ENCODE data around the gene KDM6B.
A peak's percentile ranks its signal among the peaks of the same experiment; 100 is the strongest.
"Not testable (repeated sequence)": the region's sequence is repeated elsewhere in the genome, so short reads cannot be mapped to it uniquely, and the experiment has no call there.

KDM6B gene

GRCh38 chr17:7853691-7854038 is 19.6 kb downstream of the KDM6B start:
- no peak for DNase-seq

GRCh38 chr17:7854078-7854777 is 20.2 kb downstream of the KDM6B start:
- no peak for DNase-seq

GRCh38 chr17:7854851-7855659 is 21.0 kb downstream of the KDM6B start, which contains the start of gene TMEM88:
TMEM88 (plus strand) TSS chr17:7855066; CDS start chr17:7855075, 9 bp downstream.
- no peak for DNase-seq

GRCh38 chr17:7855660-7856010 is 21.6 kb downstream of the KDM6B start:
- no peak for DNase-seq

GRCh38 chr17:7856011-7856810 is 22.2 kb downstream of the KDM6B start:
- no peak for DNase-seq

- peak; percentile 87 for DNase-seq
Measured at GRCh38 chr17:7856811-7857712, 23.0 kb downstream of the KDM6B start, which contains the start of gene NAA38. NAA38 (minus strand) TSS chr17:7857559; CDS start chr17:7857463, 96 bp downstream.

- peak; percentile 60 for DNase-seq
Measured at GRCh38 chr17:7857713-7858521, 23.9 kb downstream of the KDM6B start, which contains the start of gene CYB5D1. CYB5D1 (plus strand) TSS chr17:7858003; CDS start chr17:7858135, 132 bp downstream.

- no peak for DNase-seq
Measured at GRCh38 chr17:7858522-7858810, 24.4 kb downstream of the KDM6B start.

GRCh38 chr17:7859028-7859427 is 25.0 kb downstream of the KDM6B start:
- DNase-seq: no peak

GRCh38 chr17:7862692-7863437 is 28.8 kb downstream of the KDM6B start:
- DNase-seq: no peak

- DNase-seq: not testable (repeated sequence)
Measured at GRCh38 chr17:7864384-7864783, 30.4 kb downstream of the KDM6B start.

GRCh38 chr17:7864995-7865650 is 31.1 kb downstream of the KDM6B start:
- no peak for DNase-seq

- DNase-seq: no peak
Measured at GRCh38 chr17:7867881-7868329, 33.9 kb downstream of the KDM6B start.

GRCh38 chr17:7873051-7873450 is 39.0 kb downstream of the KDM6B start:
- DNase-seq: no peak

- DNase-seq: no peak
Measured at GRCh38 chr17:7875804-7876370, 41.9 kb downstream of the KDM6B start.

- no peak for DNase-seq
Measured at GRCh38 chr17:7878234-7878633, 44.2 kb downstream of the KDM6B start.

GRCh38 chr17:7880076-7880868 is 46.3 kb downstream of the KDM6B start:
- no peak for DNase-seq

- no peak for DNase-seq
Measured at GRCh38 chr17:7881276-7882054, 47.4 kb downstream of the KDM6B start.

All from NCI-H2107 (cell line).